BJ (cell line): ENCODE measurements around the gene DSG3. TPM values are rescaled to one million over a fixed set of nuclear protein-coding genes. Genes with fewer than 3 reads are reported as not detected.
"Not testable (repeated sequence)": the region's sequence is repeated elsewhere in the genome, so short reads cannot be mapped to it uniquely, and the experiment has no call there.

ENCODE experiments used
- CTCF ChIA-PET: fragments of 350-600 bp; formaldehyde crosslinking; extraction: SDS; loops from one replicate; lab custom pipeline; 2021; ENCODE audit warnings: antibody characterized with exemption, inconsistent platforms; lab: Yijun Ruan, JAX
- POLR2A ChIA-PET: fragments of 300-600 bp; sonication (Branson Sonifier 250); formaldehyde crosslinking; extraction: SDS; loops from one replicate; lab custom pipeline; 2021; ENCODE audit warnings: antibody characterized with exemption; lab: Charles Lee
- DNase-seq: peaks from one replicate; pipeline ENCODE4 v3.0.0-alpha.2; 2011; ENCODE audit warnings: low read depth
- H3K27me3 ChIP-seq: 2 replicates; pipeline ENCODE4 v1.6.0; 2011; ENCODE audit warnings: low read length; ENCODE audit not compliant: control insufficient read depth, insufficient read depth
- H3K36me3 ChIP-seq: 2 replicates; pipeline ENCODE4 v1.5.1; 2011; ENCODE audit warnings: low read length; ENCODE audit not compliant: control insufficient read depth, insufficient read depth
- H3K4me3 ChIP-seq: 2 replicates; pipeline ENCODE4 v1.5.1; 2011; ENCODE audit warnings: low read depth, mild to moderate bottlenecking, control low read depth, low read length
- polyA plus RNA-seq: library from polyadenylated mRNA; depleted of rRNA; stranded (reverse); fragments of >200 nt; gene quantifications from 2 replicates; pipeline ENCODE4 v1.2.3, GENCODE V29; 2011
- TF ChIP-seq, protein P1 (sequence below): IDR thresholded peaks from 2 replicates; pipeline ENCODE4 v1.5.1; 2011; ENCODE audit warnings: low read depth, mild to moderate bottlenecking, control low read depth, inconsistent platforms, low read length, moderate library complexity; ENCODE audit not compliant: insufficient read depth

The DSG3 gene
- polyA plus RNA-seq, 1 experiment = not detected

DNA sequence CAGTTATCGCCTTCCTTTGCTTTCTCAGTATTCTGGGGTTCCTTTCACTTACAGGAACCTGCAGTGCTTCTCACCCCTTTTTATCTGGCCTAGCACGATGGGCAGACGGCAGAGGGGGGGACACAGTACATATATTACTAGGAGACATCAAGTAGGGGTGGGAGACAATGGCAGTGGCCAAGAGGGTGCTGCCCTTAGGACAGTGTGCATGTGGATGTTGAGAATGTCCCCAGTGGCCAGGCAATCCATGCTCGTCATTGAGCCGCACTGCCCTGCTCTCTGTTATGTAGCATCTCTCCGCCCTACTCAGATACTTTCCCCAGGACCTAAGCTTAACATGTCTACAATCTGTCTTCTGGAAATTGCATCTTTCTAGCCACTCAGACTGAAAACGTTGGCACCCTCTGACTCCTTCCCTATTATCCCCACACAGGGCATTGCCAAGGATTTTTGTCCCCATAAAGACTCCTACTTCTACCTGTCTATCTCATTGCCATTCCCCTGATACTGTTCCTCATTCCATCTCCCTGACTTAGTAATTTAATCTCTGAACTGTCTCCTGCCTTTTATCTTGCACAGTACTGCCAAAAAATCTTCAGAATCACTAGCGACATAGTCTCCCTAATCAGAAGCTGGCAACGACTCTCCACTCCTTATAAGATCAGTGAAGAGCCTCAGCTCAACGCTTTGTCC, 57.1 kb downstream of the DSG3 start:
- Histone ChIP-seq H3K27me3 (no peaks in the 10 kb centered on the region), H3K4me3 (no peak overlapping the region), H3K36me3 (no peaks in the 10 kb centered on the region)
- ChIA-PET CTCF (no interaction called here), POLR2A (no interaction called here)
- DNase-seq = no peak
- TF ChIP-seq, protein P1, sequence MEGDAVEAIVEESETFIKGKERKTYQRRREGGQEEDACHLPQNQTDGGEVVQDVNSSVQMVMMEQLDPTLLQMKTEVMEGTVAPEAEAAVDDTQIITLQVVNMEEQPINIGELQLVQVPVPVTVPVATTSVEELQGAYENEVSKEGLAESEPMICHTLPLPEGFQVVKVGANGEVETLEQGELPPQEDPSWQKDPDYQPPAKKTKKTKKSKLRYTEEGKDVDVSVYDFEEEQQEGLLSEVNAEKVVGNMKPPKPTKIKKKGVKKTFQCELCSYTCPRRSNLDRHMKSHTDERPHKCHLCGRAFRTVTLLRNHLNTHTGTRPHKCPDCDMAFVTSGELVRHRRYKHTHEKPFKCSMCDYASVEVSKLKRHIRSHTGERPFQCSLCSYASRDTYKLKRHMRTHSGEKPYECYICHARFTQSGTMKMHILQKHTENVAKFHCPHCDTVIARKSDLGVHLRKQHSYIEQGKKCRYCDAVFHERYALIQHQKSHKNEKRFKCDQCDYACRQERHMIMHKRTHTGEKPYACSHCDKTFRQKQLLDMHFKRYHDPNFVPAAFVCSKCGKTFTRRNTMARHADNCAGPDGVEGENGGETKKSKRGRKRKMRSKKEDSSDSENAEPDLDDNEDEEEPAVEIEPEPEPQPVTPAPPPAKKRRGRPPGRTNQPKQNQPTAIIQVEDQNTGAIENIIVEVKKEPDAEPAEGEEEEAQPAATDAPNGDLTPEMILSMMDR = no peak

DNA sequence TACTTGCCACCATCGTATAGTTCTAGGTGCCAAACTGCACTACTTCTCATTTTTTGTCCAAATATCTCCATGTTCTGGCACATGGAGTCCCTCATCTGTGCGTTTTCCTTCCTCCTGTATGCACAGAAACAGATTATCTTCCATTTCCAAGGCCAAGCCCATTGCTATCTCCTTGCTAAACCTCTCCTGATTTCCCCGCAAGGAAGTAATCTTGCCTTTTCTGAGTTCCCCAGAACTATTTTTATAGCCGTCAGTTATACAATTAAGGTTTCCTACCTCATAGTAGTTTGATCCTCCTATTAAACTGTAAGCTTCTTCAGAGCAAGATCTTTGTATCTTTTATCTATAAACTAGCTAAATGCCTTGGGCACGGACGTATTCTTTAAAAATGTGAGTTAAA, 57.6 kb downstream of the DSG3 start:
- TF ChIP-seq, protein P1 = no peak
- no peaks in the 10 kb centered on the region for H3K36me3 ChIP-seq
- H3K27me3 ChIP-seq = no peaks in the 10 kb centered on the region
- CTCF ChIA-PET = no interaction called here
- no peak overlapping the region for H3K4me3 ChIP-seq
- POLR2A ChIA-PET = no interaction called here
- DNase-seq = no peak

DNA sequence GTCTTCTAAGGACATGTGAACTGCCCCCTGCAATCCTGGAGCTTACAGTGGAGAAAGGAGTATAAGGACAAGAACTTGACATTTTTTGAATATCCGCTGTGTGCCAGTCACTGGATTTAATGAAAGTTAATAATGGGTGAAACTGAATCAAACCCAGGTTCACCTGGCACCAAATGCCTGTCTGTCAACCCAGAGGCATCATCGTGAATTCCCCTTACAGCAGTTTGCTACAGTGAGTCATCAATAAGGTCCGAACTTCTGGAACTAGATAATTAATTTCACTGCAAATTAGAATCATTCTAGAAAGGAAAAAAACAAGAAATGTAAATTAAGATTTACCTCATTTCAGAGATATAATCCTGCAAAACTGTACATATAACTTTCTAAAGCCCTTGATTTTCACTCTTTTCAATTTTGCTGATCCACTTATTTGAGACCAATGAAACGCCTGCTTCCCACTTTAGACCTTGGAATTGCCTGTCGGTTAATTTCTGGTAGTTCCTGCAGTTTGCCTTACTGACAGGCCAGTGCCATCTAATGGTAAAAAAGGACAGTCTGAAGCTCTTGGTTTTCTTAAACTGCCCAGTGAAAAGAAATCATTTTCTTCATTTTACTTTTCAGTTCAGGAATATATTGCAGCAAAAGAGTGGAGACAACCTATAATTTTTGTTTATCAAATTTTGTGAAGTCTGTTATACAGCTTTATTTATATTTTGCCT, 58.6 kb downstream of the DSG3 start:
- CTCF ChIA-PET = no interaction called here
- TF ChIP-seq, protein P1 = no peak
- DNase-seq = no peak
- Histone ChIP-seq H3K27me3 (no peaks in the 10 kb centered on the region), H3K36me3 (no peaks in the 10 kb centered on the region), H3K4me3 (no peak overlapping the region)
- POLR2A ChIA-PET = no interaction called here

DNA sequence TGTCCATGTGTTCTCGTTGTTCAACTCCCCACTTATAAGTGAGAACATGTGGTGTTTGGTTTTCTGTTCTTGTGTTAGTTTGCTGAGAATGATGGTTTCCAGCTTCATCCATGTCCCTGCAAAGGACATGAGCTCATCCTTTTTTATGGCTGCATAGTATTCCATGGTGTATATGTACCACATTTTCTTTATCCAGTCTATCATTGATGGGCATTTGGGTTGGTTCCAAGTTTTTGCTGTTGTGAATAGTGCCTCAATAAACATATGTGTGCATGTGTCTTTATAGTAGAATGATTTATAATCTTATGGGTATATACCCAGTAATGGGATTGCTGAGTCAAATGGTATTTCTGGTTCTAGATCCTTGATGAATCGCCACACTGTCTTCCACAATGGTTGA, 59.6 kb downstream of the DSG3 start:
- POLR2A ChIA-PET, H3K36me3 ChIP-seq, DNase-seq, H3K27me3 ChIP-seq, CTCF ChIA-PET, H3K4me3 ChIP-seq: not testable (repeated sequence)

DNA sequence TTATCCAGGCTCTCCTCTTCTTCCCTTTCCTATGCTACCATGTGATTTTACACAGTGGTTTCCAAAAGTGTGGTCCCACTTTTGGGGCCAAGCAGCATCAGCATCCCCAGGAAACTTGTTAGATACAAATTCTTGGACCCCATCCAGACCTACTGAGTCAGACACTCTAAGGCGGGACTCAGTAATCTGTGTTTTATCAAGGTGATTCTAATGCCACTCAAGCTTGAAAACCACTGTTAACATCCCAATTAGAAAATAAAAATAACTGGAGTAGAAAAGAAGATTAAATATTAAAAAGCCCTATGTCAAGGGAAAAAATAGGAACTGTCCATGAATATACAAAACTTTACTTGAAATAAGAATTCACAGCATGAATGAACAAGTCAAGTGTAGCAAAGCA, 61.2 kb downstream of the DSG3 start:
- Histone ChIP-seq H3K27me3 (no peaks in the 10 kb centered on the region), H3K4me3 (no peak overlapping the region), H3K36me3 (no peaks in the 10 kb centered on the region)
- DNase-seq = no peak
- ChIA-PET CTCF (no interaction called here), POLR2A (no interaction called here)
- TF ChIP-seq, protein P1 = no peak
